NCI-H1694 treated with DMSO at 0.1 percent for 48 hours (cell line): ENCODE measurements around the gene CENPO.

Source experiments
- DNase-seq: peaks from one replicate; lab custom pipeline; 2025; lab: John Stamatoyannopoulos, UW

Gene CENPO

DNA sequence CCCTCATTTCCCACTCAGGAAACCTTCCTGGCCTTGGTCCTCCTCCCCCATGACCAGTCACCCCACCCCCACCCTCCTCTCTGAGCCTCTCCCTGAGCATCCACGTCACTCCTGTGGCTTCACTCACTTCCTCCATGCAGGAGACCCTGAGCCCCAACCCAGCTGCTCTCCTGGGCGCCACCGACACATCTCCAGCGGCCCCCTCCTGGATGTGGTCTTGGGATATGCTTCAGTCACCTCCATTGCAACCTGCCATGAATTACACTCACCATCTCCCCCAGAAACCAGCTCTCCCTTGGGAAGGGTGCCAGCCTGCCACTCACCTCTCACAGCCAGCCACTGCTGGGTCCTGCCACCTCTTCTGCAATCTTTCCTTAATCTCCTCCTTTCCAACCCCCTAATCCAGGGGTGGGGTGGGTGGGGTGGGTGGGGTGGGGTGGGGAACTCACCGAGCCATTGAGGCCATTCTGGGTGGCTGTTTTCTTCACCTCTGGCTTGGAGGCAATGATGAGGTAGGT lies 44.8 kb downstream of the CENPO start:
- no peak for DNase-seq

DNA sequence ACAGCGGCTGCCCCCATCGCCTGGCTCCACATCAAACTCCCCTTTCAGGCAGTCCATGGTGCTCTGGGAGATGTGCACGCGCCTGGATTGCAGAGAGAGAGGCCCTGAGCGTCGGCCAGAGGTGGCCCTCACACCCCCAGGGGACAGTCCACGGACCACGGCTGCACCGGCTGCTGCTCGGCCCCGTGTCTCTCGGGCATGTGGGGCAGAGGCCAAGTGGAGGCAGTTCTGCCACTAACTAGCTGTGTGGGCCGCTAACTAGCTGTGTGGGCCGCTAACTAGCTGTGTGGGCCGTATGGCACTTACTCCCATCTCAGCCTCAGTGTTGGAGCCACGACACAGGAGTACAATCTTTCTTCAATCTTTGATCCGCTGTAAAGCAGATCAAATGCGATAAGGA lies 45.3 kb downstream of the CENPO start:
- DNase-seq: no peak

DNA sequence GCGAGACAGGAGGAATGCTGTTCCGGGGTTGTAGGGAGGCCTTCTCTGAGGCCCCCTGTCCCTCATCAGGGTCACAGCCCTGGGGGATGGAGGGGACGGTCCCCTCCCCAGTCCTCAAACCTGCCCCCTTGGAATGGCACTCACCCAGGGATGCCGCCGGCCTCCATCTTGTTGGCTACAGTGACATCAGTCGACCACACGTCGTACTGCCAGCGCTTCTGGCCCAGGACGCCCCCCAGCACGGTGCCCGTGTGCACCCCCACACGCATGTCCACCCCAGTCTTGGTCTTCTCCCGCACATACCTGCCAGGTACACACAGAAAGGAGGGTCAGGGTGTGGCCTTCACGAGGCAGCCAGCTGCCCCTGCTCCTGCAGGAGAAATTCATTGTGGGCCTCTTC lies 46.5 kb downstream of the CENPO start:
- no peak for DNase-seq

DNA sequence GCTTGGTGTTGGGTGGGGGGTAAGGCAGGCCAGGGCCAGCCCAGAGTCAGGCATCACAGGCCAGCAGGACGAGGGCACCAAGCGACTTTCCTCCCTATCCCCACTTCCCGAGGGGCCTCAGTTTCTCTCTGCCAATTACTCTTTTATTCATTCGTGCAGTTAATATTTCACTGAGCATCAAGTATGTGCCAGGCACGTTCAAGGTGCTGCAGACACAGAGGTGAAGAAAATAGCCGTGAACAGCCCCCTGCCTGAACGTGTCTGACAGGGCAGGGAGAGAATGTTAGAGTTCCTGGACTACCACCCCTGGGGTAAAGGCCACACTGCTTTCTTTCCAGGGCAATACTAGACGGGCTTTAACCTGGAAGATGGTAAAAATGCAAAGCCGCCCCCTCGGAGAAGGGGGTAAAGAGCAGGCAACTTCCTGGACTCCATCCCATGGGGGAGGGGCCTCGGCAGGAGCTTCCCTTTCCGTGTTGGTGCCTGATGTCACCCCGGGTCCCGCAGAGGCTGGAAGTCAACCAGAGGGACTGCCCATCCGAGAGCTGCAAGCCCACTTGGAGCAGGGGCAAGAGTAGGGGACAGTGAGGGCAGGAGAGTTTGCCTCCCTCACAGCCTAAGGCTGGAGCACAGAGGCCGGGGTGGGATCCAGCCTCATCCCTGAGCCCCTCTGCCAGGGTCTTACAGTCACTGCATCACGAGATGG lies 47.1 kb downstream of the CENPO start:
- DNase-seq: no peak

DNA sequence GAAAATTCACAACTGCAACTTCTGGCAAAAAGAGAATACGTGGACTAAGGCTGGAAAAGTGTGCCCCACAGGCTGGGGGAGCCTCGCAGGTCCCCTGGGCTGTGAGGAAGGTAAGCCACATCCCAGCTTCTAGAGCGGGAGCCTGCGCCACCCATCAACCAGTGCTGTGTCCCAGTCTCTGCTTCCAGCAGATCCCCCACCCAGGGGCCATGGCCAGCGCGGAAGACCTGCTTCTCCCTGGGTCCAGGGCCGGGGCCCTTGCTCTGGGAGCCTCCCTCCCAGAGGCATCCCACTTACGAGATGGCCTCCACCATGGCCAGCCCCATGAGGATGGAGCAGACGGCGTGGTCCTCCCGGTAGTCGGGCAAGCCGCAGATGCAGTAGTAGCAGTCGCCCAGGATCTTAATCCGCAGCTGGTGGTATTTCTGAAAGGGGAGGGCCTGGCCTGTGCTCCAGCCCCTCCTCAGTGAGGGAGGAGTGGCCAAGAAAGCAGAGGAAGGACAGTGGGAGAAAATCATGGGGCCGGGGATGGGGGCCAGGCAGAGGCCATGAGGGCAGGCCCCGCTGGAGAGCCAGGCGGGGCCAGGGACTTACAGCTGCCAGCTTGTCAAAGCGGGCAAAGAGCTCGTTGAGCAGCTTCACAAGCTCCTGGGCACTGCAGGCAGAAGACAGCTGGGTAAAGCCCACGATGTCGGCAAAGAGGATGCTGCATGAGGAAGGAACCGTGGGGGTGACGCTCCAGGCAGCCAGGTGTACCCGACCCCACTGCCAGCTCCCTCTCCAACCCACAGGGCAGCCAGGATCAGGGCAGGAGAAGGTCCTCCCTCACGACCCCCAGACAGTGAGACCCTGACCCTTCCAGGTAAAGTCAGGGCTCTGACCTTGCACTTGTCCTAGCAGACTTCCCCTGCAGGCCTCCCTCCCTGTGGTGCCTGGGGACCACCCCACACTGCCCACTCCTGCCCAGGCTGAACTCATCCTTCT lies 48.0 kb downstream of the CENPO start:
- no peak for DNase-seq

DNA sequence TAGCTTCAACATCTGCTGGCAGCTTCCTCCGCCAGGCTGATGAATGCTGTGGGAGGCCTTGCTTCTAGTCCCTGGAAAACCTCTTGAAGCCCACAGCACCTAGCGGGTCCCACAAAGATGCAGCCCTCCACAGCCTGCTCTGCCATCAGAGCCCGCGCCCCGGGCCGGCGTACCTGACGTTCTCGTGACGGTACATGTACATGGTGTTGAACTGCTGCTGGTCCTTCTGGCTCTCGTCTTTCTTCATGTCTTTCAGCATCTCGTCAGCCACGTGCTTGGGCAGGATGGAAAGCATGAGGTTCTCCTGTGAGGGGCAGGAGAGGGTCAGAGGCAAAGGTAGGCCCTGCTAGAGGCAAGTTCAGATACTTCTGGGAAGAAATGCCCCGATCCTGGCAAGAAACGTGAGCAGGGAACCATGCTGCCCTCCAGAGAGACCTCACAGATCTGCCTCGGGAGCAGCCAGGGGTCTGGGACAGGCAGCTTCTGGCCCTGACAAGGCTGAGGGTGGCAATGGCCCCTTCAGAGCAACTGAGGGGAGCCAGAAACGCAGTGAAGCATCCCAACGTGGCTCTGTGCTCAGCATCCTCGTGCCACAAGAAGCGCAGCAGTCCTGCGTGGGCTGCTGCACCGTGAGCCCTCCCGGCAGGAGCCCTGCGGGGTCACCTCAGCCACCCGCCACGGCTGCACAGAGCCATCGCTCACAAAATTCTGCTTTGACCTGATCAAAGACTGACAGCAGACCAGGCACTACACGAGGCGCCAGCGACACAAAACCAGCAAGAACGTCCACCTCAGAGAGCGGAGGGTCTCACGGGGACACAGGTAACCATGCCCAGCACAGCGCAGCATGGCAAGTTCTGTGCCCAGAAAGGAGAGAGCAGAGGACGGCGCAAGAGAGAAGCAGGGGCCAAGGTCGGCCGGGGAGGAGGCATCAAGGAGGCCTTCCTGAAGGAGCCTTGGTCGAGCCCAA lies 49.1 kb downstream of the CENPO start:
- DNase-seq: no peak

DNA sequence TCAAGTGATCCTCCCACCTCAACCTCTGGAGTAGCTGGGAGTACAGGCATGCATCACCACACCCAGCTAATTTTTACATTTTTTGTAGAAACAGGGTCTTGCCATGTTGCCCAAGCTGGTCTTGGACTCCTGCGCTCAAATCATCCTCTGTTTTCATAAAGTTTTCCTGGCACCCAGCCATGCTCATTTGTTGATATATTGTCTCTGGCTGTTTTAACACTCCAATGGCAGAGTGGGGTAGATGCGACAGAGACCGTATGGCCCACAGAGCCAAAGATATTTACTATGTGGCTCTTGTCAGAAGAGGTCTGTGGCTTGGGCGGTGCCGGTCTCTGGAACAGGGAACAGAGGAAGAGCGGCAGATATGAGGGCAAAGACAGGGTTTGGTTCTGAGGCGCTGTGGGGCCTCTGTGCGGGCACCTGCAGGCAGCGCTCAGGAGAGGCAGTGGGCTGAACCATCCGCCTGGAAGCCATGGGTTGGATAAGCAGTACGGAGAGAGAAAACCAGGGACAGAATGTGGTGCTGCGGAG lies 50.2 kb downstream of the CENPO start:
- no peak for DNase-seq

DNA sequence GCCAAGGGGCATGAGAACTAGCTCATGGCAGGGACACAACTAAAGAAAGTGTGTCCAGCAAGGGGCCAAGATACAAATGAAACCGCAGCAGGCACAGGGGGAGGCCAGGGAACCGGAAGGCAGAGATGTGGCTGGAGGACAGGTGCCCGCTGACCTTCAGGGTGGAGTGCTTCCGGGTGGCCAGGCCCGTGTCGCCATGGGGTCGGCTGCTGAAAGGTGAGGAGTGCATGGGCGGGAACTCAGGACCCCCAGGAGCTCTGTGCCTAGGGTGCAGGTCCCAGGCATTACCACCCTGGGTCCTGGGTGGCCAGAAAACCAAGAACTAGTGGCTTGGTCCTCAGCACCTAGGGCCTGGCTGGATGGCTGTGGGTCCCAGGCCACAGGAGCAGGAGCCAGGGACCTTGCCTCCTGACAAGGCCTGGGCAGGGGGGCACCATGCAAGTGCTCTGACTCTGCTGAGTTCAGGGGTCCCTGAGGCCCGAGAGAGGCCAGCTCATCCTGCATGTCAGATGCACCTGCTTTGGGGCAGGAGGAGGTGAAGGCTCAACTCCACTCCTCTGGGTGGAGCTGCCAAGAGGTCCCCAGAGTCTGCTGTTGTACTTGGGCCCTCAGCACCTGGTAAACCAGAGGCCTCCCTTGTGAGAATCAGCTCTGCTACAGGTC lies 50.9 kb downstream of the CENPO start:
- DNase-seq: no peak

DNA sequence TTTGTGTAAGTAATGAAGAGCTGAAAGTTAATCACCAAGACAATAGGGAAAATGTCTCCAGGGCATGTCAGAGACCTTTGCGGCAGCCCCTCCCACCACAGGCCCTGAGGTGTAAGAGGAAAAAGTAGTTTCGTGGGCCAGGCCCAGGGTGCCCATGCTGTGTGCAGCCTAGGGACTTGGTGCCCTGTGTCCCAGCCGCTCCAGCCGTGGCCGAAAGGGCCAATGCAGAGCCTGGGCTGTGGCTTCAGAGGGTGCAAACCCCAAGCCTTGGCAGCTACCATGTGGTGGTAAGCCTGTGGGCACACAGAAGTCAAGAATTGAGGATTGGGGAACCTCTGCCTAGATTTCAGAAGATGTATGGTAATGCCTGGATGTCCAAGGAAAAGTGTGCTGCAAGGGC lies 52.5 kb downstream of the CENPO start:
- DNase-seq: no peak

DNA sequence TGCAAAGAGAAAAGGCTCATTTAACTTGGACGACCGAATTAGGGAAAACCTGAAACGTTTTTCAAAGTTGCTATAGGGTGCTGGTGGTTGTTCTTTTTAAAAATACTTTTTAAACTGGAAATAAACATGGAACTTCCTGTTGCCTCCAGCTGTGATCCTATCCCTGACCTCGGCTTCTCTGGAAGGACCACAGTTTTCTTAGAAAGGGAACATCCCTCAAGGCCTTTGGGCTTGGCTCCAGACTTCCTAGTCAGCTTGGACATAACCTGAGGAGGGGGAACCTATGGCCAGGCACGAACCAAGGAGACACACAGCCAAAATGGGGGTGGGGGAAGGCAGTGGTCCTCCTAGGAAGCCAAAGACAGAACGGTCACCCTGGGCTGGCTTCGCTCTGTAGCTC lies 57.7 kb downstream of the CENPO start:
- DNase-seq: no peak

DNA sequence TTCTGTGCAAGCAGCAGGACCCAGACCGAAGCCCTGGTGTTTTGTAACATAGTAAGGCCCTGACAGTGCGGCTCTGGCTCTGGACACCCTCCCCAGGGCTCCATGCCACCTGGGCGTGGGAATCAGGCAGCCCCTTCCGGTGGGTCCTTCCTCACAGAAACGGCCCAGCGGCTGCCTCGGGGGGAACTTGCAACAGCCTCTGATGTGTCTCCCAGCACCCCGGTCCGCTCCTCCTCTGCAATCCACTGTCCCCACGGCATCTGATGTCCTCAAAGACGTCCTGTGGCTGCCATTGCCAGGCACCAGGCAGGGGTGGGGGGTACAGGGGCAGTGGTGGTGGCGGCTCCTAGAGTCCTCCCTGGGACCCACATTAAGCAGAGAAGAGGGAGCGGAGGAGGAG lies 58.8 kb downstream of the CENPO start:
- DNase-seq: no peak

DNA sequence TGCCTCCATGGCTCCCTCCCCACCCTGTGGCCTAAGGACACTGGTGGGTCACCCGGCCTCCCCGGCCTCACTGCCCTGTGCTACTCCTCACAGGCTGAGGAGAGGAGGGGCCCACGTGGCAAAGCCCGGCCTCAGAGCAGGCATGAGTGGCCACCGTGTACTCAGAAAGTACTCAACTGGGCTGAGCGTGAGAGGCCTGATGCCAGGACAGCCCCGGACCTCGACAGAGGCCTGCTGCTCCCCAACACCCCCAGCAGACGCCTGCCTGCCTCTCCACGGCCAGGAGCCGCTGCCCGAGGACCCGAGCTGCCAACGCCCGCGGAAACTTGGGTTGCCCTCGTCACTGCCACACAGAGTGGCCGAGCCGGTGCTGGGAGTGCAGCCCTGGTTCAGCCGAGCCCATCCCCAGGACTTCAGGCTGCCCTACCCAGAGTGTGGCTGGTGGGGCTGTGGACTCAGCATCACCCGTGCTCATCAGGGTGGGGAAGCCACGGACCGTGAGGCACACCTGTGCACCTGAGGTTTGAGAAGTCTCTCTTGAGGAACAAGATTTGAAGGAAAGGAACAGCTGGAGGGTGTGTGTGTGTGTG lies 59.3 kb downstream of the CENPO start:
- DNase-seq: no peak

DNA sequence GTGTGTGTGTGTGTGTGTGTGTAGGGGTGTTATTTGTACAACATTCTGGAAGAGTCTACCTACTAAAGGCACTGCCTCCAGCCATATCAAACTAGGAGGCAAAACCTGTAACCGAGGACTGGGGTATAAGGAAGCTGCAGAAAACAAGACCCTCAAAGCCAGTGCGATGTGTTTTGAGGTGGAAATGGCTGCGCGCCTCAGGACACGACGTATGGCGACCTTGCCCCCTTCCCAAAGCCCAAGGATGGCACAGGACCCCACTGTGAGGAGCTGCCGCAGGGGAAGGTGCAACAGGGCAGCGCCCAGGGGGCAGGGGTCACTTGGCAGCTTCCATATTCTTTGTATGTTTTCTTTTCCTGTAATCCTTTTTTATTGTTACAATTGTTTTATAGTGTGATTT lies 59.8 kb downstream of the CENPO start:
- DNase-seq: no peak

DNA sequence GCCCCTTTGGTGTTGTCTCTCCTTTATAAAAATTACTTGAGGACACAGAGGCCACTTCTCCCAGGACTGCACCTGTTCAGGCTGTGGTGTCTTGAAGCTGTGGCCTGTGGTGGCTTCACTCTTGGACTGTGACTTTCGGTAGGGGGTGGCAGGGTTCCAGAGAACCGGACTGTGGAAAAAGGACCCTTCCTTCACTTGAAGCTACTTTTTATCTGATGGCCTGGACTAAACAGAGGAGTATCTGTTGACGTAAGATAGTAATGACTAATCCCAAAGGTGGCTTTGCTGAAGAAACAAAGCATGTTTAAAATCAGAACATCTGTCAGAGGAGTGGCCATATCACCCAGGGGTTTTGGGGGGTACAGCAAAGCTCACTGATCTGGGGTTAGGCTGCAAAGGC lies 60.8 kb downstream of the CENPO start:
- DNase-seq: no peak

DNA sequence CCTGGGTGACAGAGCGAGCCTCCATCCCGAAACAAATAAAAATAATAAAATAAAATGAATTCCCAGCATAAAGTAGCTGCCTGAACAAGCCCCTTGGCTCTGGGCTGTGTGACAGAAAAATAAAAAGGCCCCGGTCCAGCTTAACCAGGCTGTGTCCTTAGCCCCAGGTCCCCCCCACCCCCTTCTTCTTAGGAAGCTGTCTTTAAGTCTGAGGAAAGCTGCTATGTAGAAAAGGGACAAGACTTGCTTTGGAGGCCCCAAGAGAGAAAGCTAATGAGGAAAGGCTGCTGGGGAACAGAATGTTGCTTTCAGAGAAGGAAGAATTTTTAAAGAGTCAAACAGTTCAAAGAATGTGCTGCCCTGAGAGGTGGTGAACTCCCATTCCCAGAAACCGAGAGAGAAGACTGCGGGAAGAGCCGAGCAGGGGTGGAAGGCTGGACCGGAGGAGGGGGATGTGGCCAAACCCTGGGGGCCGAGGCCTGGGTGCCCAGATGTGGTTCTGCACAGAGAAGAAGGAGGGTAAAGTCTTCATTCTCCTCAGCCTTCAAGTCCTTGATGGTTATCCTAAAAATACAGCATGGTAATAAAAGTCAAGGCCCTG lies 61.9 kb downstream of the CENPO start:
- DNase-seq: no peak

DNA sequence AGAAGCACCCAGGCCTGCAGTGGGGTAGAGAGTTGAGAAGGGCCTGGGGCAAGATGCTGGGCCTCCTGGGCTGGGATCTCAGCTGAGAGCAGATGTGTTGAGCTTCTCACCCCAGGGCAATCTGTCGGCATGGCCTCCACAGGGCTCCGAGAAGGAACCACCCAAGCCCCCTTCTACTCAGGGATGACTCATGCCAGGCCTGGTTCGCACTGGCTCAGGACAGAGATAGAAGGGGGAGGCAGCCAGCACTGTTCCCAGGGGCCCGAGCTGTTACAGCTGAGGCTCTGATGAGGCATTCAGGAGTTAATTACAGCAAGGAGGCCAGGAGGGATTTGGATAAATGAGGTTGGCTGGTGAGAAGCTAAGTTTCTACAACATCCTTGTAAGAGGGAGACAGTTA lies 62.5 kb downstream of the CENPO start:
- no peak for DNase-seq

DNA sequence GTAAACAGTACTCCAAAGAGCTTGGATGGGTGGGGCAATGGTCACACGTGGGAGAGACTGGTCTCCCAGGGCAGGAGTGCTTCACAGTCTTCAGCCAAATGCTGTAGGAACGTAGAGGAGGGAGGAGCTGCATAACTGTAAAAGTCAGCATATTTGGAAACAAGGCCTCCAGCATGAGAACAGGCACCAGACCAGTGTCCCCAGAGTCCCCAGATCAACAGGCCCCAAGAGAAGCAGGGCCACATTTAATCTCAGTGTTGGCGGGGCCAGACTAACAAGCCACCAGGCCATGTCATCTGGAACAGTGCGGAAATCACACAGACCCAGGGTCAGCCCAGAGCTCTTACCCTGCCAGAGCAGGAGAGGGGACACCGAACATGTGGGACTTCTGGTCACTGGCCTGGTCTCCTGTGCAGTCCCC lies 63.6 kb downstream of the CENPO start:
- no peak for DNase-seq

DNA sequence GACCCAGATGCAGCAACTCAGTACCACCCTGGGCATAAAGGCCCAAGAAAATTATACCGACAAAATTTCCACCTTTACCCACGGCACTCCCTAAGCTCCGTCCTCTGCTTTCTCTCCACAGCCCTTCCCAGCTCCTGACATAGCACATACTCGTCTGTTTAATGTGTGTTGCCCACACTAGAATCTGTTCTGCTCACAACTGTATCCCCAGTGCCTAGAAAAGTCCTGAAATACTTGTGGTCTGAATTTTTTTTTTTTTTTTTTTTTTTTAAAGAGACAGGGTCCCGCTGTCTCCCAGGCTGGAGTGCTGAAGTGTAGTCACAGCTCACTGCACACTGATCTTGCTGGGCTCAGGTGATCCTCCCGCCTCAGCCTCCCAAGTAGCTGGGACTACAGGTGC lies 64.5 kb downstream of the CENPO start:
- no peak for DNase-seq

DNA sequence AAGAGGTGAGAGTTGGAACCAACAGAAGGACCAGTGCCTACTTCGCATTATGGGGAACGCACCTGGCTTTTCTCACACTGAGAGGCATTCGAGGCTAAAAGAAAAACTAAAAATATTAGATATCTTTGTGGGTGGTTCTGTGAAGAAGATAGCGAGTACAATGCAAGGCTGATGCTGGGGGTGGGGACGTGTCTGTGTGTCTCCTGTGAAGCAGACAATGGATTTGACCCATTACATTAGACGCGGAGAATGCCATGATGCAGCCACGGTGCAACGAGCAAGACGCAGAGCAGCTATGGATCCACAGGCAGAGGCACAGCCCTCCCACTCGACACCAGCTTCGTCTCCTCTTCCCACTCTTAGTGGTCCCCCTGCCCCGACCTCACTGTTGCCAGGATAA lies 65.8 kb downstream of the CENPO start:
- no peak for DNase-seq

DNA sequence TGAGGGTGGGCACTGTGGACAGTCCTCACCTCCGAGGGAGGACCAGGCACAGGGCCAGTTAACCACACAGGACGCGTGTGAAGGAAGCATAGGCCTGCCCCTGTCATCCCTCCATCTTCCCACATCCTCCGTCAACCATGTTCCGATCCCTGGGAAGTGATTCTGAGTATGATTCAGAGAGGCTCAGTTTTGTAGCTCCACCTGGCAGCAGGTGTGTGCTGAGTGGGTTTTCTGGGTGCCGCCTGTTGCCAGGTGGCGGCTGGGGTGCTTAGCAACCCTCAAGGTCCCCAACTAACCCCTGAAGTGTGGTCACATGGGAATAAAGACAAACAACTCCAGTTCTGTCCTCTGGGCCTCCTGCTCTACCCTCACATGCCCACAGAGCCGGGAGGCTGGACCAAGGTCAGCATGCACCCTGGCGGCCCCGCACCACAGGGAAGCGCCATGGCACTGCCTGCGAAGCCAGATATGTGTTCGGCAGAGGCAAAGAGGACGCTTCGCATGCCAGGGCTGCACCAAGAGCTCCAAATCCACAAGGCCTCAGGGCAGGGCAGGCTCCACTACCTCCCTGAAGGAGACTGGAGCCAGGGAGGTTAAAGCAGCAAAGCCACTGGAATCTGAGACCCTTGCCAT lies 66.9 kb downstream of the CENPO start:
- DNase-seq: no peak
